Measurements from ENCODE around the gene SEPTIN2. TPM values are rescaled to one million over a fixed set of nuclear protein-coding genes. Genes with fewer than 3 reads are reported as not detected.

Gene SEPTIN2
- total and polyA plus RNA-seq, 2 experiments from 2014 or later: 315 to 373 TPM

GRCh38 chr2:241340631-241341163, 25.0 kb downstream of the SEPTIN2 start:
- Histone ChIP-seq H3K27me3 (no peaks in the 10 kb centered on the region), H3K79me2 (peaks cover 52% of the 10 kb centered on the region), H3K9me2 (replicated peaks; ENCODE audit: insufficient read depth) (no peaks in the 10 kb centered on the region), H3K27ac (no peak overlapping the region), H3K36me3 (replicated peaks; ENCODE audit: insufficient read depth, low read depth) (no peaks in the 10 kb centered on the region), H3K9me3 (ENCODE audit: low read depth) (no peaks in the 10 kb centered on the region), H4K20me1 (ENCODE audit: insufficient read depth, poor library complexity, severe bottlenecking) (peaks cover 5% of the 10 kb centered on the region), H2AFZ (no peak overlapping the region), H3K4me1 (ENCODE audit: insufficient read depth) (no peaks in the 10 kb centered on the region), H3K4me2 (no peak overlapping the region), H3K4me3 (no peak overlapping the region)
- TF ChIP-seq EZH2phosphoT487 (IDR thresholded peaks at IDR 0.05; ENCODE audit: low read depth, severe bottlenecking, unreplicated experiment): no peak
- TF ChIP-seq, protein P1, sequence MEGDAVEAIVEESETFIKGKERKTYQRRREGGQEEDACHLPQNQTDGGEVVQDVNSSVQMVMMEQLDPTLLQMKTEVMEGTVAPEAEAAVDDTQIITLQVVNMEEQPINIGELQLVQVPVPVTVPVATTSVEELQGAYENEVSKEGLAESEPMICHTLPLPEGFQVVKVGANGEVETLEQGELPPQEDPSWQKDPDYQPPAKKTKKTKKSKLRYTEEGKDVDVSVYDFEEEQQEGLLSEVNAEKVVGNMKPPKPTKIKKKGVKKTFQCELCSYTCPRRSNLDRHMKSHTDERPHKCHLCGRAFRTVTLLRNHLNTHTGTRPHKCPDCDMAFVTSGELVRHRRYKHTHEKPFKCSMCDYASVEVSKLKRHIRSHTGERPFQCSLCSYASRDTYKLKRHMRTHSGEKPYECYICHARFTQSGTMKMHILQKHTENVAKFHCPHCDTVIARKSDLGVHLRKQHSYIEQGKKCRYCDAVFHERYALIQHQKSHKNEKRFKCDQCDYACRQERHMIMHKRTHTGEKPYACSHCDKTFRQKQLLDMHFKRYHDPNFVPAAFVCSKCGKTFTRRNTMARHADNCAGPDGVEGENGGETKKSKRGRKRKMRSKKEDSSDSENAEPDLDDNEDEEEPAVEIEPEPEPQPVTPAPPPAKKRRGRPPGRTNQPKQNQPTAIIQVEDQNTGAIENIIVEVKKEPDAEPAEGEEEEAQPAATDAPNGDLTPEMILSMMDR (IDR thresholded peaks at IDR 0.05; ENCODE audit: poor library complexity): no peak
- DNase-seq (ENCODE audit: low spot score): no peak
- WGBS (ENCODE audit: low lambda C conversion rate, missing lambda C conversion rate): 99% methylated on average over 3 of the region's 3 CpGs

GRCh38 chr2:241344925-241345651, 29.4 kb downstream of the SEPTIN2 start:
- WGBS (ENCODE audit: low lambda C conversion rate, missing lambda C conversion rate): 98% methylated on average over 9 of the region's 9 CpGs
- H2AFZ ChIP-seq: no peak overlapping the region

GRCh38 chr2:241349941-241350340, 34.2 kb downstream of the SEPTIN2 start:
- Histone ChIP-seq H3K4me1 (ENCODE audit: insufficient read depth) (peaks cover 11% of the 10 kb centered on the region), H3K9me2 (replicated peaks; ENCODE audit: insufficient read depth) (no peaks in the 10 kb centered on the region), H2AFZ (no peak overlapping the region), H3K36me3 (replicated peaks; ENCODE audit: insufficient read depth, low read depth) (peaks cover 4% of the 10 kb centered on the region), H4K20me1 (ENCODE audit: insufficient read depth, poor library complexity, severe bottlenecking) (no peaks in the 10 kb centered on the region), H3K9me3 (ENCODE audit: low read depth) (no peaks in the 10 kb centered on the region), H3K27ac (no peak overlapping the region), H3K27me3 (no peaks in the 10 kb centered on the region), H3K79me2 (peaks cover 23% of the 10 kb centered on the region), H3K4me3 (no peak overlapping the region), H3K4me2 (no peak overlapping the region)
- DNase-seq (ENCODE audit: low spot score): no peak
- TF ChIP-seq EZH2 (IDR thresholded peaks at IDR 0.05; ENCODE audit: borderline replicate concordance) (no peak), EZH2phosphoT487 (IDR thresholded peaks at IDR 0.05; ENCODE audit: low read depth, severe bottlenecking, unreplicated experiment) (no peak)
- TF ChIP-seq, protein P1 (IDR thresholded peaks at IDR 0.05; ENCODE audit: poor library complexity): no peak
- WGBS (ENCODE audit: low lambda C conversion rate, missing lambda C conversion rate): 96% methylated on average over 8 of the region's 8 CpGs

More at GRCh38 chr2:241344925-241345651, 29.4 kb downstream of the SEPTIN2 start:
- Histone ChIP-seq H3K9me3 (ENCODE audit: low read depth) (no peaks in the 10 kb centered on the region), H3K79me2 (peaks cover 35% of the 10 kb centered on the region), H3K9me2 (replicated peaks; ENCODE audit: insufficient read depth) (no peaks in the 10 kb centered on the region), H3K27ac (no peak overlapping the region), H4K20me1 (ENCODE audit: insufficient read depth, poor library complexity, severe bottlenecking) (no peaks in the 10 kb centered on the region), H3K4me1 (ENCODE audit: insufficient read depth) (no peaks in the 10 kb centered on the region), H3K4me2 (no peak overlapping the region), H3K36me3 (replicated peaks; ENCODE audit: insufficient read depth, low read depth) (peaks cover 4% of the 10 kb centered on the region), H3K4me3 (no peak overlapping the region), H3K27me3 (no peaks in the 10 kb centered on the region)
- no peak for DNase-seq (ENCODE audit: low spot score)
- TF ChIP-seq, protein P1 (IDR thresholded peaks at IDR 0.05; ENCODE audit: poor library complexity): no peak
- TF ChIP-seq EZH2phosphoT487 (IDR thresholded peaks at IDR 0.05; ENCODE audit: low read depth, severe bottlenecking, unreplicated experiment) (no peak), EZH2 (IDR thresholded peaks at IDR 0.05; ENCODE audit: borderline replicate concordance) (no peak)

Measured in hepatocyte (in vitro differentiated cells).